GM12878 (cell line): ENCODE data around the gene SCUBE2. TPM values are rescaled to one million over a fixed set of nuclear protein-coding genes. Genes with fewer than 3 reads are reported as not detected.

Source experiments
- ATAC-seq: fragments of 200-7000 bp; cut with Tn5 transposase; 3 replicates; pipeline ENCODE4 v1.9.1; 2020; ENCODE audit warnings: mild to moderate bottlenecking, moderate library complexity
- BruUV-seq: library from RNA; stranded (reverse); fragments of 400-500 nt; replicated peaks from 2 replicates; lab custom pipeline; 2021; lab: Mats Ljungman, UMichigan
- CTCF ChIA-PET: fragments of 300-600 bp; sonication (Branson Sonifier 250); formaldehyde crosslinking; extraction: SDS; loops from one replicate; lab custom pipeline; 2021; ENCODE audit warnings: inconsistent platforms; lab: Yijun Ruan, JAX
- POLR2A ChIA-PET: fragments of 350-600 bp; formaldehyde crosslinking; extraction: SDS; loops from one replicate; lab custom pipeline; 2021; ENCODE audit warnings: inconsistent platforms; lab: Charles Lee
- RAD21 ChIA-PET: fragments of 300-600 bp; sonication (Branson Sonifier 250); formaldehyde crosslinking; loops from one replicate; lab custom pipeline; 2023; ENCODE audit warnings: antibody characterized with exemption; ENCODE audit not compliant: unreplicated experiment; lab: Charles Lee
- SMC1A ChIA-PET: fragments of 300-600 bp; sonication (Branson Sonifier 250); formaldehyde crosslinking; loops from one replicate; lab custom pipeline; 2023; ENCODE audit not compliant: unreplicated experiment, uncharacterized antibody; lab: Charles Lee
- DNase-seq: peaks from one replicate; pipeline ENCODE4 v3.0.0-alpha.2; 2011; ENCODE audit warnings: low read depth, low spot score
- FAIRE-seq: peaks from 3 replicates; lab custom pipeline; 2011; peaks lifted over from hg19 to GRCh38; lab: Jason Lieb, UNC
- H2AFZ ChIP-seq: 2 replicates; pipeline ENCODE4 v1.6.0; 2011; ENCODE audit warnings: low read depth, low read length, control low read depth; ENCODE audit not compliant: control insufficient read depth
- H3K27ac ChIP-seq: 2 replicates; pipeline ENCODE4 v1.5.1; 2011; ENCODE audit warnings: control low read depth; ENCODE audit not compliant: control insufficient read depth, insufficient read depth
- H3K27me3 ChIP-seq, 2 experiments: replicated peaks in 1 of 2; 2 replicates each; pipeline versions ENCODE4 v1.6.0 to v1.6.1; 2011; ENCODE audit warnings: low read length in 1 of 2; ENCODE audit not compliant: control insufficient read depth in 2 of 2, insufficient read depth in 2 of 2
- H3K36me3 ChIP-seq, 2 experiments: 2 replicates each; pipeline ENCODE4 v1.5.1; 2011; ENCODE audit warnings: low read length in 1 of 2; ENCODE audit not compliant: control insufficient read depth in 2 of 2, insufficient read depth in 2 of 2
- H3K4me1 ChIP-seq: 2 replicates; pipeline ENCODE4 v1.6.1; 2011; ENCODE audit warnings: mild to moderate bottlenecking, low read length, moderate library complexity, mixed read lengths; ENCODE audit not compliant: control insufficient read depth, insufficient read depth
- H3K4me2 ChIP-seq: 2 replicates; pipeline ENCODE4 v1.6.0; 2011; ENCODE audit warnings: control low read depth; ENCODE audit not compliant: control insufficient read depth, insufficient read depth
- H3K4me3 ChIP-seq: fragments of 200-600 bp; sonication (generic); 2 replicates; pipeline ENCODE4 v1.5.1; 2016
- H3K79me2 ChIP-seq: 2 replicates; pipeline ENCODE4 v1.6.0; 2011; ENCODE audit warnings: low read length; ENCODE audit not compliant: control insufficient read depth, insufficient read depth
- H3K9ac ChIP-seq: 2 replicates; pipeline ENCODE4 v1.8.0; 2011; ENCODE audit warnings: low read length, control low read depth, mixed read lengths; ENCODE audit not compliant: control insufficient read depth, insufficient read depth
- H3K9me3 ChIP-seq: replicated peaks from 3 replicates; pipeline ENCODE4 v1.5.1; 2011; ENCODE audit warnings: mild to moderate bottlenecking, low read length; ENCODE audit not compliant: control insufficient read depth, insufficient read depth
- H4K20me1 ChIP-seq: 2 replicates; pipeline ENCODE4 v1.6.0; 2011; ENCODE audit not compliant: control insufficient read depth, insufficient read depth
- GABPA ChIP-seq: IDR thresholded peaks from 2 replicates; pipeline ENCODE4 v1.6.1; 2014; ENCODE audit warnings: antibody characterized with exemption, low read depth, mild to moderate bottlenecking, inconsistent platforms
- MEF2A ChIP-seq: IDR thresholded peaks from 2 replicates; pipeline ENCODE4 v1.6.1; 2011; ENCODE audit warnings: low read depth, mild to moderate bottlenecking, low read length, moderate library complexity; ENCODE audit not compliant: insufficient read depth
- NBN ChIP-seq: fragments of 450-650 bp; IDR thresholded peaks from 2 replicates; pipeline ENCODE4 v1.6.1; 2016
- NFIC ChIP-seq: IDR thresholded peaks from 2 replicates; pipeline ENCODE4 v1.6.1; 2012; ENCODE audit warnings: low read depth, mild to moderate bottlenecking, inconsistent platforms, low read length, moderate library complexity
- NFXL1 ChIP-seq: fragments of 450-650 bp; IDR thresholded peaks from 2 replicates; pipeline ENCODE4 v1.6.1; 2017; ENCODE audit warnings: antibody characterized with exemption, mild to moderate bottlenecking, borderline replicate concordance
- NR2F1 ChIP-seq: fragments of 450-650 bp; conservative IDR thresholded peaks from 2 replicates; pipeline ENCODE4 v1.6.1; 2017; ENCODE audit warnings: mild to moderate bottlenecking
- RFX5 ChIP-seq: IDR thresholded peaks from 2 replicates; pipeline ENCODE4 v1.6.1; 2011; ENCODE audit warnings: low read depth, low read length, improper control_type of control experiment
- SMC3 ChIP-seq: IDR thresholded peaks from 2 replicates; pipeline ENCODE4 v1.6.1; 2011; ENCODE audit warnings: low read length, improper control_type of control experiment, borderline replicate concordance
- SUPT20H ChIP-seq: IDR thresholded peaks from 2 replicates; pipeline ENCODE4 v1.6.1; 2011; ENCODE audit warnings: low read depth, mild to moderate bottlenecking, low read length, moderate library complexity, borderline replicate concordance; ENCODE audit not compliant: control insufficient read depth
- SUZ12 ChIP-seq: fragments of 200-600 bp; sonication (generic); IDR thresholded peaks from one replicate; pipeline ENCODE4 v1.6.1; 2018; ENCODE audit warnings: antibody characterized with exemption, mild to moderate bottlenecking; ENCODE audit not compliant: unreplicated experiment
- TARDBP ChIP-seq: IDR thresholded peaks from 2 replicates; pipeline ENCODE4 v1.6.1; 2016; ENCODE audit warnings: borderline replicate concordance
- ZBTB11 ChIP-seq: fragments of 450-650 bp; formaldehyde crosslinking; IDR thresholded peaks from 2 replicates; pipeline ENCODE4 v1.5.0; 2022; ENCODE audit warnings: mild to moderate bottlenecking, missing genetic modification characterization
- WGBS: methylation state at CpG from one replicate; pipeline ENCODE4 v1.1.6; 2016; ENCODE audit warnings: low lambda C conversion rate; ENCODE audit not compliant: insufficient replicate concordance, insufficient coverage; ENCODE audit errors: missing lambda C conversion rate; 5-methylcytosine and 5-hydroxymethylcytosine counted together
- in situ Hi-C: fragments of 300-500 bp; cut with MboI; formaldehyde crosslinking; loops from 9 replicates; pipeline ENCODE4 v1.14.3; 2018; ENCODE audit warnings: mixed read lengths
- intact Hi-C: fragments of 100-400 bp; cut with micrococcal nuclease; formaldehyde crosslinking; loops from one replicate; pipeline ENCODE4 v1.14.2; 2022; ENCODE audit not compliant: unreplicated experiment
- polyA plus RNA-seq, 11 experiments: library from polyadenylated mRNA; depleted of rRNA in 4 of 11; unstranded in 6 of 11; stranded (reverse) in 5 of 11; fragments of >200 nt; fragmentation: Nextera tagmentation in 4 of 11; fragmentation: Illumina TruSeq in 1 of 11; extraction: Ambion mirVana in 4 of 11; extraction: Trizol in 1 of 11; gene quantifications; 1 replicate in 1 of 11; 2 replicates in 10 of 11; pipeline versions ENCODE4 v1.2.1 to v1.2.3, GENCODE V29; 2011 to 2016; ENCODE audit warnings: inconsistent platforms in 2 of 11, missing spikeins in 2 of 11, low read depth in 1 of 11
- total RNA-seq, 4 experiments: library from RNA; depleted of rRNA in 3 of 4; stranded (reverse); fragments of >200 nt in 3 of 4; fragmentation: Illumina TruSeq in 1 of 4; extraction: Trizol in 1 of 4; gene quantifications; 2 replicates each; pipeline versions ENCODE4 v1.2.1 to v1.2.3, GENCODE V29; 2013 to 2021
- TF ChIP-seq, protein P1 (sequence below): fragments of 450-650 bp; IDR thresholded peaks from 2 replicates; pipeline ENCODE4 v1.6.1; 2017; ENCODE audit warnings: borderline replicate concordance
- TF ChIP-seq, protein P2 (sequence below): fragments of 450-650 bp; IDR thresholded peaks from 2 replicates; pipeline ENCODE4 v1.6.1; 2017; ENCODE audit warnings: antibody characterized with exemption, mild to moderate bottlenecking, moderate library complexity

Gene SCUBE2
- total and polyA plus RNA-seq, 10 of the 15 experiments (the other 5 are each of a cell fraction or from before 2014, with no cell fraction given) = 0.12 to 0.56 (median 0.31) TPM; not detected in 2

DNA sequence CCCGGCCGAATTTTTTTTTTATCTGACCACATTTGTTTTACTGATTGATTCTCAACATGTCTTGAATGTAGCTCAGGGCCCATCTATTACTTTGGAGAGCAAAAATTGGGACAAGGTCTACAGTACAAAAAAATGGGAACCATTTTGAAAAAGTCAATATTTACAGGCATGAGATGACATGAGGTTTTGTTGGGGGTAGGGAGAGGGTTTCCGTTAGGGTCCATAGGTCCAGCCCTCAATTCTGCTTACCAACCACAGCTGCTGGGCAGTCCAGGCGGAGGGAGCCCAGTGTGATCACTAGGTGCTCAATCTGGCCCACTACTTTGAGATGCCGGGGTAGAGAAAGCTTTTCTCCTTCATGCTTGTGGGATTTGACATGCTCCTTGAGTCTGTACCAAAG, 105.9 kb downstream of the SCUBE2 start:
- Histone ChIP-seq H3K4me1 (no peaks in the 10 kb centered on the region), H3K9ac (no peak overlapping the region), H2AFZ (no peak overlapping the region), H3K27me3 (peaks cover 0 to 2% of the 10 kb centered on the region in 2 experiments; a peak in 1 of 4 replicates), H3K27ac (no peak overlapping the region), H3K4me2 (no peak overlapping the region), H4K20me1 (no peaks in the 10 kb centered on the region), H3K36me3 (no peaks in the 10 kb centered on the region), H3K4me3 (no peak overlapping the region), H3K9me3 (no peaks in the 10 kb centered on the region), H3K79me2 (no peaks in the 10 kb centered on the region)
- ChIA-PET CTCF (no interaction called here), POLR2A (interaction anchor here (0.7 kb wide), 1 partner anchor 700 kb away, joined by 7 read pairs; no protein-coding TSS in a partner anchor), RAD21 (no interaction called here), SMC1A (no interaction called here)
- TF ChIP-seq NFIC (no peak), ZBTB11 (CRISPR knock-in tag) (no peak), NBN (no peak), SUPT20H (no peak), SMC3 (no peak), SUZ12 (no peak), NFXL1 (no peak), RFX5 (no peak), GABPA (no peak), NR2F1 (no peak), TARDBP (no peak), MEF2A (no peak)
- TF ChIP-seq, protein P1, sequence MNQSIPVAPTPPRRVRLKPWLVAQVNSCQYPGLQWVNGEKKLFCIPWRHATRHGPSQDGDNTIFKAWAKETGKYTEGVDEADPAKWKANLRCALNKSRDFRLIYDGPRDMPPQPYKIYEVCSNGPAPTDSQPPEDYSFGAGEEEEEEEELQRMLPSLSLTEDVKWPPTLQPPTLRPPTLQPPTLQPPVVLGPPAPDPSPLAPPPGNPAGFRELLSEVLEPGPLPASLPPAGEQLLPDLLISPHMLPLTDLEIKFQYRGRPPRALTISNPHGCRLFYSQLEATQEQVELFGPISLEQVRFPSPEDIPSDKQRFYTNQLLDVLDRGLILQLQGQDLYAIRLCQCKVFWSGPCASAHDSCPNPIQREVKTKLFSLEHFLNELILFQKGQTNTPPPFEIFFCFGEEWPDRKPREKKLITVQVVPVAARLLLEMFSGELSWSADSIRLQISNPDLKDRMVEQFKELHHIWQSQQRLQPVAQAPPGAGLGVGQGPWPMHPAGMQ = no peak
- TF ChIP-seq, protein P2, sequence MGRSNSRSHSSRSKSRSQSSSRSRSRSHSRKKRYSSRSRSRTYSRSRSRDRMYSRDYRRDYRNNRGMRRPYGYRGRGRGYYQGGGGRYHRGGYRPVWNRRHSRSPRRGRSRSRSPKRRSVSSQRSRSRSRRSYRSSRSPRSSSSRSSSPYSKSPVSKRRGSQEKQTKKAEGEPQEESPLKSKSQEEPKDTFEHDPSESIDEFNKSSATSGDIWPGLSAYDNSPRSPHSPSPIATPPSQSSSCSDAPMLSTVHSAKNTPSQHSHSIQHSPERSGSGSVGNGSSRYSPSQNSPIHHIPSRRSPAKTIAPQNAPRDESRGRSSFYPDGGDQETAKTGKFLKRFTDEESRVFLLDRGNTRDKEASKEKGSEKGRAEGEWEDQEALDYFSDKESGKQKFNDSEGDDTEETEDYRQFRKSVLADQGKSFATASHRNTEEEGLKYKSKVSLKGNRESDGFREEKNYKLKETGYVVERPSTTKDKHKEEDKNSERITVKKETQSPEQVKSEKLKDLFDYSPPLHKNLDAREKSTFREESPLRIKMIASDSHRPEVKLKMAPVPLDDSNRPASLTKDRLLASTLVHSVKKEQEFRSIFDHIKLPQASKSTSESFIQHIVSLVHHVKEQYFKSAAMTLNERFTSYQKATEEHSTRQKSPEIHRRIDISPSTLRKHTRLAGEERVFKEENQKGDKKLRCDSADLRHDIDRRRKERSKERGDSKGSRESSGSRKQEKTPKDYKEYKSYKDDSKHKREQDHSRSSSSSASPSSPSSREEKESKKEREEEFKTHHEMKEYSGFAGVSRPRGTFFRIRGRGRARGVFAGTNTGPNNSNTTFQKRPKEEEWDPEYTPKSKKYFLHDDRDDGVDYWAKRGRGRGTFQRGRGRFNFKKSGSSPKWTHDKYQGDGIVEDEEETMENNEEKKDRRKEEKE = no peak
- no peak for ATAC-seq
- no TSS peak for BruUV-seq
- in situ Hi-C loops = no loop called here
- intact Hi-C loops = no loop called here
- FAIRE-seq = no peak
- WGBS = 28% methylated on average over 5 of the region's 5 CpGs
- DNase-seq = no peak
